Endometrial microvascular endothelial cells (primary cell): ENCODE data around the gene CEACAM20. TPM values are rescaled to one million over a fixed set of nuclear protein-coding genes. Genes with fewer than 3 reads are reported as not detected.
"Not testable (repeated sequence)": the region's sequence is repeated elsewhere in the genome, so short reads cannot be mapped to it uniquely, and the experiment has no call there.

ENCODE experiments used
- in situ Hi-C: cut with HindIII; loops from 2 replicates; pipeline ENCODE4 v1.10.0; 2017; ENCODE audit warnings: low sequenced_read_pairs, low pct_unique_long_range_greater_than_20kb; ENCODE audit errors: inconsistent ontology term
- total RNA-seq: library from RNA; depleted of rRNA; stranded (reverse); fragments of >200 nt; gene quantifications from one replicate; pipeline ENCODE4 v1.2.3, GENCODE V29; 2015; ENCODE audit errors: inconsistent ontology term

Gene CEACAM20
- total RNA-seq, 1 donor from 2014 or later, result not detected

- in situ Hi-C loops, result no loop called here
Measured at GRCh38 chr19:44499962-44500949, 29.2 kb downstream of the CEACAM20 start, which contains the start of gene ZNF180. TSS of gene ZNF180 (minus strand) at chr19:44500522. CDS start at chr19:44497334, 3,188 bp downstream.

DNA sequence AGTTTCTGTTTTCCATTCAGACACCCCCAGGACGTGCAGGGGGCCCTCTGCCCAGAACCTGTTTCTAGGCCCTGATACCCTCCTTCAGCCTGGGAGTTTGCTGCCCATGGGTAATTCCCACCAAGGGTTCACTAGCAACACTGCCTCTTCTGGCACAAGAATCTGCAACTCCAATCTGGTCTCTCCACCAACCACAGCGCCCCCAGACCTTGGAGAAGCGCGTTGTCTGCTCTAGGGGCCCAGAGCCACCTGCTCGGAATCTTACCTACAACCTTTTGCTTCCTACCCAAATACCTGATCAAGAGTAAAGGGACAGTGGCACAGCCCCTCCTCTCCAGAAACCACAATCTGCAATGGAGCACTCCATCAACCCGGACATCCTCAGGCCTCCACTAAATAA is 29.9 kb downstream of the CEACAM20 start:
- in situ Hi-C loops, result no loop called here

GRCh38 chr19:44498988-44499387 is 30.5 kb downstream of the CEACAM20 start:
- in situ Hi-C loops, result no loop called here

DNA sequence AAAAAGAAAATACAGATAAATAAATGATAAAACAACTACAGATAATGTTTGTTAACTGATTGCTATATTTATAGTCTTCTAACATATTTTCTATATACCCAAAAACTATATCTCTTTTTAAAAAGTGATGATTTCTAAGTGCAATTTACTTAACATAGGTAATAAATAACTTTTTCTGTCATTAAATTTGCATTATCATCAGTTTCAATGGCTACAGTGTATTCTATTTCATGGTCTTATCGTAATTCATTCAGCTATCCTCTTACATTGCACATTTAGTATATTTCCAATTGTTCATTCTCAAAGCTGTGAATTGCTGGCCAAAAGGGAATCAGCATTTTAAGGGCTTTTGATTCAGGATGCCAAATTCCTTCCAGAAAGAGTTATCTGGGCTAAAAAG is 32.8 kb downstream of the CEACAM20 start:
- in situ Hi-C loops, result no loop called here

- in situ Hi-C loops, result no loop called here
Measured at GRCh38 chr19:44476559-44477408, 52.7 kb downstream of the CEACAM20 start.

GRCh38 chr19:44468730-44469129 is 60.7 kb downstream of the CEACAM20 start:
- in situ Hi-C loops, result not testable (repeated sequence)

GRCh38 chr19:44462600-44463286 is 66.7 kb downstream of the CEACAM20 start:
- in situ Hi-C loops, result not testable (repeated sequence)

Other genes starting within 250 kb of the CEACAM20 start
- gene ZNF235, start 224.7 kb downstream of the CEACAM20 start, total RNA-seq, result 1.4 TPM
- gene ZNF112, start 173.0 kb downstream of the CEACAM20 start, total RNA-seq, result 2.2 TPM
- gene ZNF285, start 128.1 kb downstream of the CEACAM20 start, total RNA-seq, result 2.1 TPM
- gene ZNF229, start 81.2 kb downstream of the CEACAM20 start, total RNA-seq, result 3.9 TPM
- 5.8 TPM for gene ZNF180, start 29.2 kb downstream of the CEACAM20 start, total RNA-seq
- gene IGSF23, start 83.9 kb upstream of the CEACAM20 start, total RNA-seq, result not detected
- gene PVR, start 114.2 kb upstream of the CEACAM20 start, total RNA-seq, result 342 TPM
- 2.9 TPM for gene CEACAM19, start 141.8 kb upstream of the CEACAM20 start, total RNA-seq
- not detected for gene CEACAM16, start 169.5 kb upstream of the CEACAM20 start, total RNA-seq
- 18.2 TPM for gene BCL3, start 219.0 kb upstream of the CEACAM20 start, total RNA-seq
- 0.28 TPM for gene CBLC, start 248.2 kb upstream of the CEACAM20 start, total RNA-seq